ENCODE measurements around the gene GRAMD4.

GRCh38 chr22:46672731-46673130 lies 52.5 kb downstream of the GRAMD4 start:
- TF ChIP-seq MAX (IDR thresholded peaks at IDR 0.05; ENCODE audit: low read depth, low read length), result no peak
- TF ChIP-seq SIX5 (IDR thresholded peaks at IDR 0.05; ENCODE audit: low read depth, low read length, severe bottlenecking), result no peak
- TF ChIP-seq ZBED1 (IDR thresholded peaks at IDR 0.05; ENCODE audit: borderline replicate concordance), result no peak
- TF ChIP-seq CHD2 (IDR thresholded peaks at IDR 0.05; ENCODE audit: borderline replicate concordance, low read depth, low read length), result no peak
- TF ChIP-seq TARDBP (IDR thresholded peaks at IDR 0.05; ENCODE audit: borderline replicate concordance), result no peak
- no peak for TF ChIP-seq CTCF (IDR thresholded peaks at IDR 0.05 in 2 of 3, conservative IDR thresholded peaks at IDR 0.05 in 1 of 3; ENCODE audit: control insufficient read depth in 2 of 3, extremely low read depth in 1 of 3, insufficient read depth in 1 of 3, low read depth in 3 of 3, low read length in 3 of 3)
- no peak for TF ChIP-seq USF2 (IDR thresholded peaks at IDR 0.05; ENCODE audit: borderline replicate concordance, low read depth, low read length)
- TF ChIP-seq CEBPB (IDR thresholded peaks at IDR 0.05; ENCODE audit: borderline replicate concordance in 1 of 2, low read depth in 2 of 2, low read length in 2 of 2), result no peak
- TF ChIP-seq PRDM15 (CRISPR knock-in tag; IDR thresholded peaks at IDR 0.05), result no peak
- no peak for TF ChIP-seq ZZZ3 (IDR thresholded peaks at IDR 0.05; ENCODE audit: control insufficient read depth, insufficient read length, low read depth)
- TF ChIP-seq SP1 (IDR thresholded peaks at IDR 0.05; ENCODE audit: low read depth, low read length), result no peak
